ENCODE measurements around the gene NCKIPSD. TPM values are rescaled to one million over a fixed set of nuclear protein-coding genes. Genes with fewer than 3 reads are reported as not detected.

NCKIPSD gene
- total and polyA plus RNA-seq, 2 donors (not counting 3 experiments of a cell fraction or from before 2014, with no cell fraction given) = 12.8 to 19.1 TPM

GRCh38 chr3:48711727-48712126 lies 26.0 kb upstream of the NCKIPSD start:
- CTCF ChIA-PET = no interaction called here

More at GRCh38 chr3:48711727-48712126, 26.0 kb upstream of the NCKIPSD start:
- DNase-seq (ENCODE audit: low read depth, low spot score) (no peak), FAIRE-seq (no peak)
- H3K27me3 ChIP-seq (ENCODE audit: control insufficient read depth in 2 of 2, insufficient read depth in 2 of 2, low read length in 2 of 2) = no peaks in the 10 kb centered on the region
- no peak overlapping the region for H3K27ac ChIP-seq (ENCODE audit: insufficient read depth, low read depth, low read length)
- no peaks in the 10 kb centered on the region for H3K9me3 ChIP-seq (replicated peaks; ENCODE audit: control insufficient read depth, insufficient read depth, low read length)
- no peak overlapping the region for H3K9ac ChIP-seq (replicated peaks; ENCODE audit: extremely low read depth, insufficient read depth, low read length)
- no peak overlapping the region for H3K4me3 ChIP-seq (replicated peaks in 1 of 3; ENCODE audit: insufficient read depth in 1 of 3, low read depth in 1 of 3, low read length in 3 of 3)
- H4K20me1 ChIP-seq (replicated peaks; ENCODE audit: control insufficient read depth, extremely low read depth, insufficient read depth, low read length) = peaks cover 9% of the 10 kb centered on the region
- H3K9me1 ChIP-seq (replicated peaks; ENCODE audit: control insufficient read depth, extremely low read depth, insufficient read depth, low read length) = no peaks in the 10 kb centered on the region
- no peak overlapping the region for H3K4me2 ChIP-seq (ENCODE audit: insufficient read depth, low read length)
- dilution Hi-C loops (cut with MboI; ENCODE audit: extremely low pct_ligation_motif_present, low sequenced_read_pairs) (no loop called here), intact Hi-C loops (cut with micrococcal nuclease) (no loop called here)
- peaks cover 7 to 16% of the 10 kb centered on the region in 2 experiments for H3K36me3 ChIP-seq (ENCODE audit: control insufficient read depth in 2 of 2, extremely low read depth in 1 of 2, insufficient read depth in 2 of 2, low read length in 2 of 2)
- no peak for TF ChIP-seq MAX (IDR thresholded peaks at IDR 0.05; ENCODE audit: insufficient read depth, insufficient read length)
- no peak for TF ChIP-seq CTCF (IDR thresholded peaks at IDR 0.05; ENCODE audit: extremely low read depth in 1 of 2, insufficient read depth in 1 of 2, low read depth in 1 of 2, low read length in 2 of 2)
- no peak for TF ChIP-seq POLR2A (IDR thresholded peaks at IDR 0.05; ENCODE audit: low read depth, low read length)
- TF ChIP-seq GATA2 (IDR thresholded peaks at IDR 0.05; ENCODE audit: insufficient read depth, insufficient read length, low read depth, low read length) = no peak
- no peak for TF ChIP-seq EZH2 (IDR thresholded peaks at IDR 0.05; ENCODE audit: borderline replicate concordance, low read depth, low read length, severe bottlenecking)
- TF ChIP-seq POLR2AphosphoS5 (IDR thresholded peaks at IDR 0.05; ENCODE audit: insufficient read depth, low read depth, low read length) = no peak
- TF ChIP-seq FOS (IDR thresholded peaks at IDR 0.05; ENCODE audit: borderline replicate concordance, insufficient read depth, low read length) = no peak
- TF ChIP-seq MYC (IDR thresholded peaks at IDR 0.05; ENCODE audit: low read depth, low read length) = no peak
- peaks cover 94% of the 10 kb centered on the region for H3K79me2 ChIP-seq (ENCODE audit: control insufficient read depth, insufficient read depth, low read length)
- POLR2A ChIA-PET = no interaction called here
- H2AFZ ChIP-seq (ENCODE audit: low read depth, low read length) = no peak overlapping the region
- peaks cover 8% of the 10 kb centered on the region for H3K4me1 ChIP-seq (ENCODE audit: control insufficient read depth, extremely low read depth, insufficient read depth, low read length)
- BruUV-seq (replicated peaks) = no TSS peak

Measured in endothelial cell of umbilical vein (primary cell).